Heart left ventricle (tissue), 13 donors: ENCODE data around the gene CHERP.
"Not testable (repeated sequence)": the region's sequence is repeated elsewhere in the genome, so short reads cannot be mapped to it uniquely, and the experiment has no call there.

Experiments used
- POLR2A ChIP-seq, 2 donors: fragments of 450-650 bp; IDR thresholded peaks; one replicate each; pipeline ENCODE4 v1.6.1; 2017; ENCODE audit warnings: antibody characterized with exemption in 2 of 2, mild to moderate bottlenecking in 2 of 2, moderate library complexity in 2 of 2
- TF ChIP-seq, protein P1 (sequence below), 12 donors: fragments of 200-600 bp; sonication (generic) in 4 of 12; IDR thresholded peaks; one replicate each; pipeline versions ENCODE4 v1.5.0 to v1.8.0; 2018 to 2022; ENCODE audit warnings: antibody characterized with exemption in 12 of 12, mild to moderate bottlenecking in 5 of 12
- donor health status: ischemic (EF 13 %, LVEDD 7.1; RV severe dilation, severe dysfunction).
- donor health status: DM: no; HTN: yes; CAD: no.
- donor health status: DM: no; HTN: no; CAD: no.
- donor health status: ischemic (EF 25% LVEDD 6.9; RV normal size, moderate dysfunction).
- donor health status: ischemic (EF 25% LVEDD 5.7; RV mildly dilated, moderate dysfunction).
- donor health status: ischemic (EF 35%, LVEDD 5.7; RV mildly dilated, moderate dysfunction).
- donor health status: nonischemic (EF 11% LVEDD 7.7; RV severe dilation, severe dysfunction).
- donor health status: DM: yes; HTN: yes; CAD: no.
- donor health status: PGD.
- donor health status: ischemic (EF 29% LVEDD 5.4; RV normal size, mild dysfunction).
- donor health status: nonischemic (EF 23%, LVEDD 6.1; RV moderate dilation, normal function).

DNA sequence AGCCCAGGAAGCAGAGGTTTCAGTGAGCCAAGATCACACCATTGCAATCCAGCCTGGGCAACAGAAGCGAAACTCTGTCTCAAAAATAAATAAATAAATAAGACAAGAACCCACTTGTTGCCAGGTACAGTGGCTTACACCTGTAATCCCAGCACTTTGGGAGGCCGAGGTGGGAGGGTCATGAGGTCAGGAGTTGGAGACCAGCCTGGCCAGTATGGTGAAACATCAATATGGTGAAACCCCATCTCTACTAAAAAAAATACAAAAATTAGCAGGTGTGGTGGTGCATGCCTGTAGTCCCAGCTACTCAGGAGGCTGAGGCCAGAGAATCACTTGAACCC lies 69.7 kb downstream of the CHERP start:
- TF ChIP-seq, protein P1, sequence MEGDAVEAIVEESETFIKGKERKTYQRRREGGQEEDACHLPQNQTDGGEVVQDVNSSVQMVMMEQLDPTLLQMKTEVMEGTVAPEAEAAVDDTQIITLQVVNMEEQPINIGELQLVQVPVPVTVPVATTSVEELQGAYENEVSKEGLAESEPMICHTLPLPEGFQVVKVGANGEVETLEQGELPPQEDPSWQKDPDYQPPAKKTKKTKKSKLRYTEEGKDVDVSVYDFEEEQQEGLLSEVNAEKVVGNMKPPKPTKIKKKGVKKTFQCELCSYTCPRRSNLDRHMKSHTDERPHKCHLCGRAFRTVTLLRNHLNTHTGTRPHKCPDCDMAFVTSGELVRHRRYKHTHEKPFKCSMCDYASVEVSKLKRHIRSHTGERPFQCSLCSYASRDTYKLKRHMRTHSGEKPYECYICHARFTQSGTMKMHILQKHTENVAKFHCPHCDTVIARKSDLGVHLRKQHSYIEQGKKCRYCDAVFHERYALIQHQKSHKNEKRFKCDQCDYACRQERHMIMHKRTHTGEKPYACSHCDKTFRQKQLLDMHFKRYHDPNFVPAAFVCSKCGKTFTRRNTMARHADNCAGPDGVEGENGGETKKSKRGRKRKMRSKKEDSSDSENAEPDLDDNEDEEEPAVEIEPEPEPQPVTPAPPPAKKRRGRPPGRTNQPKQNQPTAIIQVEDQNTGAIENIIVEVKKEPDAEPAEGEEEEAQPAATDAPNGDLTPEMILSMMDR (IDR thresholded peaks at IDR 0.05): not testable (repeated sequence)
- not testable (repeated sequence) for TF ChIP-seq POLR2A (IDR thresholded peaks at IDR 0.05)
